Keratinocyte (primary cell): Measurements from ENCODE around the gene BECN2.

Experiments used
- EZH2 ChIP-seq: IDR thresholded peaks from one replicate; pipeline ENCODE4 v1.6.1; 2012; ENCODE audit warnings: inconsistent platforms, mild to moderate bottlenecking, low read length, moderate library complexity
- TF ChIP-seq, protein P1 (sequence below), 3 experiments: IDR thresholded peaks in 1 of 3; conservative IDR thresholded peaks in 1 of 3; optimal IDR thresholded peaks in 1 of 3; 2 replicates in 2 of 3; 3 replicates in 1 of 3; pipeline versions ENCODE3 to v1.5.1; 2011; ENCODE audit warnings: low read length in 3 of 3, mild to moderate bottlenecking in 3 of 3, moderate library complexity in 2 of 3, control low read depth in 1 of 3, inconsistent platforms in 1 of 3; ENCODE audit not compliant: insufficient read depth in 2 of 3; ENCODE audit errors: extremely low read depth in 1 of 3

DNA sequence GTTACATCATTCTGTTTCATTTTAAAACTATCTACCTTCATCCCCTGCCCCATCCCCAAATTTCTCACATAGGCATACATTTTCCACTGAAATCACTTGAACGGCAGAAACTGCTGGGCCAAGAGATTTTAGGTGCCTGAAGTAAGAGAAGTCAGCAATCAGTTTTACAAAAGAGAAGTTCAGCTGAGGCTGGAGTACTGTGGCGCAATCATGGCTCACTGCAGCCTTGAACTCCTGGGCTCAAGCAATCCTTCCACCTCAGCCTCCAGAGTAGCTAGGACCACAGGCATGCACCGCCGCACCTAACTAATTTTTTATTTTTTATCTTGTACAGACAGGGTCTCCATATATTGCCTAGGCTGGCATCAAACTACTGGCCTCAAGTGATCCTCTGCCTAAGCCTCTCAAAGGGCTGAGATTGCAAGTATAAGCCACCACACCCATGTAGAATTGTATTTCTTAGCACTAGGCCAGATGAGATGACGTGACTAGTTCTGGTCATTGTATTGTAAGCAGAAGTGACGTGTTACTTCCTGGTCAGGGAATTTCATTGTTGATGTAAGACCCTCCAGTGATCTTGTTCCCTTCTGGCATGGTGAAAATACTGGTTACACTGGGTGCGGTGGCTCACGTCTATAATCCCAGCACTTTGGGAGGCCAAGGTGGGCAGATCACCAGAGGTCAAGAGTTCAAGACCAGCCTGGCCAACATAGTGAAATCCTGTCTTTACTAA lies 7.1 kb downstream of the BECN2 start:
- TF ChIP-seq, protein P1, sequence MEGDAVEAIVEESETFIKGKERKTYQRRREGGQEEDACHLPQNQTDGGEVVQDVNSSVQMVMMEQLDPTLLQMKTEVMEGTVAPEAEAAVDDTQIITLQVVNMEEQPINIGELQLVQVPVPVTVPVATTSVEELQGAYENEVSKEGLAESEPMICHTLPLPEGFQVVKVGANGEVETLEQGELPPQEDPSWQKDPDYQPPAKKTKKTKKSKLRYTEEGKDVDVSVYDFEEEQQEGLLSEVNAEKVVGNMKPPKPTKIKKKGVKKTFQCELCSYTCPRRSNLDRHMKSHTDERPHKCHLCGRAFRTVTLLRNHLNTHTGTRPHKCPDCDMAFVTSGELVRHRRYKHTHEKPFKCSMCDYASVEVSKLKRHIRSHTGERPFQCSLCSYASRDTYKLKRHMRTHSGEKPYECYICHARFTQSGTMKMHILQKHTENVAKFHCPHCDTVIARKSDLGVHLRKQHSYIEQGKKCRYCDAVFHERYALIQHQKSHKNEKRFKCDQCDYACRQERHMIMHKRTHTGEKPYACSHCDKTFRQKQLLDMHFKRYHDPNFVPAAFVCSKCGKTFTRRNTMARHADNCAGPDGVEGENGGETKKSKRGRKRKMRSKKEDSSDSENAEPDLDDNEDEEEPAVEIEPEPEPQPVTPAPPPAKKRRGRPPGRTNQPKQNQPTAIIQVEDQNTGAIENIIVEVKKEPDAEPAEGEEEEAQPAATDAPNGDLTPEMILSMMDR (optimal IDR thresholded peaks at IDR 0.05 in 1 of 3, IDR thresholded peaks at IDR 0.05 in 1 of 3, conservative IDR thresholded peaks at IDR 0.05 in 1 of 3; ENCODE audit: extremely low read depth in 1 of 3, insufficient read depth in 2 of 3, low read length in 3 of 3) = no peak
- TF ChIP-seq EZH2 = no peak
